Measurements from ENCODE around the gene VASP. TPM values are rescaled to one million over a fixed set of nuclear protein-coding genes. Genes with fewer than 3 reads are reported as not detected.

Gene VASP
- total and polyA plus RNA-seq, 2 donors (not counting 1 experiment from before 2014, with no cell fraction given), result 40.3 to 67.9 TPM

DNA sequence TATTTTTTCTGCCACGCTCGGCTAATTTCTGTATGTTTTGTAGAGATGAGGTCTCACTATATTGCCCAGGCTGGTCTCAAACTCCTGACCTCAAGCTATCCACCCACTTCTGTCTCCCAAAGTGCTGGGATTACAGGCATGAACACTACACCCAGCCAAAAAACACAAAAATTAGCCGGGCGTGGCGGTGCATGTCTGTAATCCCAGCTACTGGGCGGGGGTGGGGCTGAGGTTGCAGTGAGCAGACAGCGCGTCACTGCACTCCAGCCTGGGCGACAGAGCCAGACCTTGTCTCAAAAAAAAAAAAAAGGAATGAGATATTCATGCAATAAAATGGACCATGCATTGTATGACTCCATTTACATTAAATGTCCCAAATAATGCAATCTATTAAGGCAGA lies 32.2 kb downstream of the VASP start:
- DNase-seq (ENCODE audit: low read depth in 2 of 2), result no peak
- H3K27ac ChIP-seq (ENCODE audit: insufficient read depth, low read length), result no peak overlapping the region

DNA sequence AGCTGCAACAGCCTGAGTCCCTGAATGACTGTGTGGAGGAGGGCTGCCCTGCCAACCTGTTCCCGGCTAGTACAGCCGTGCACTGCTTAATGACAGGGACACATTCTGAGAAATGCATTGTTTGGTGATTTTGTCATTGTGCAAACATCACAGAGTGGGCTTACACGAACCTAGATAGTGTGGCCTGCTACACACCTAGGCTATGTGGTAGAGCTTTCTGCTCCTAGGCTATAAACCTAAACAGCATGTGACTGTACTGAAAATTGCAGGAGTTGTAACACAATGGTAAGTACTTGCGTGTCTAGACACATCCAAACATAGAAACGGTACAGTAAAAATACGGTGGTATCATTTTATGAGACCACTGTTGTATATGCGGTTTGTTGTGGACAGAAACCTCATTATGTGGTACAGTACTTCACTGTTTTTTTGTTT lies 35.0 kb downstream of the VASP start:
- TF ChIP-seq, protein P1, sequence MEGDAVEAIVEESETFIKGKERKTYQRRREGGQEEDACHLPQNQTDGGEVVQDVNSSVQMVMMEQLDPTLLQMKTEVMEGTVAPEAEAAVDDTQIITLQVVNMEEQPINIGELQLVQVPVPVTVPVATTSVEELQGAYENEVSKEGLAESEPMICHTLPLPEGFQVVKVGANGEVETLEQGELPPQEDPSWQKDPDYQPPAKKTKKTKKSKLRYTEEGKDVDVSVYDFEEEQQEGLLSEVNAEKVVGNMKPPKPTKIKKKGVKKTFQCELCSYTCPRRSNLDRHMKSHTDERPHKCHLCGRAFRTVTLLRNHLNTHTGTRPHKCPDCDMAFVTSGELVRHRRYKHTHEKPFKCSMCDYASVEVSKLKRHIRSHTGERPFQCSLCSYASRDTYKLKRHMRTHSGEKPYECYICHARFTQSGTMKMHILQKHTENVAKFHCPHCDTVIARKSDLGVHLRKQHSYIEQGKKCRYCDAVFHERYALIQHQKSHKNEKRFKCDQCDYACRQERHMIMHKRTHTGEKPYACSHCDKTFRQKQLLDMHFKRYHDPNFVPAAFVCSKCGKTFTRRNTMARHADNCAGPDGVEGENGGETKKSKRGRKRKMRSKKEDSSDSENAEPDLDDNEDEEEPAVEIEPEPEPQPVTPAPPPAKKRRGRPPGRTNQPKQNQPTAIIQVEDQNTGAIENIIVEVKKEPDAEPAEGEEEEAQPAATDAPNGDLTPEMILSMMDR (conservative IDR thresholded peaks at IDR 0.05 in 1 of 2, IDR thresholded peaks at IDR 0.05 in 1 of 2; ENCODE audit: low read depth in 1 of 2, low read length in 2 of 2), result no peak
- no peak for TF ChIP-seq EZH2 (IDR thresholded peaks at IDR 0.05; ENCODE audit: low read length, missing control alignments)
- Histone ChIP-seq H3K4me3 (replicated peaks in 1 of 4; ENCODE audit: control extremely low read depth in 1 of 4, insufficient read depth in 1 of 4, low read depth in 3 of 4, low read length in 4 of 4) (no peak overlapping the region), H3K27ac (ENCODE audit: insufficient read depth, low read length) (no peak overlapping the region), H3K27me3 (ENCODE audit: control insufficient read depth, insufficient read depth, low read length) (no peaks in the 10 kb centered on the region), H3K36me3 (ENCODE audit: control insufficient read depth, insufficient read depth, low read length) (no peaks in the 10 kb centered on the region), H3K9ac (ENCODE audit: insufficient read depth, low read length) (no peak overlapping the region), H3K4me1 (ENCODE audit: control insufficient read depth, extremely low read depth, insufficient read depth, low read length) (no peaks in the 10 kb centered on the region), H3K4me2 (ENCODE audit: extremely low read depth, insufficient read depth, low read length) (no peak overlapping the region), H4K20me1 (ENCODE audit: control insufficient read depth, extremely low read depth, insufficient read depth, low read length) (no peaks in the 10 kb centered on the region), H3K9me3 (ENCODE audit: control insufficient read depth, insufficient read depth, low read depth, low read length) (no peaks in the 10 kb centered on the region), H3K79me2 (ENCODE audit: control insufficient read depth, insufficient read depth, low read length) (no peaks in the 10 kb centered on the region), H2AFZ (ENCODE audit: low read length) (no peak overlapping the region)
- DNase-seq (ENCODE audit: low read depth in 2 of 2), result no peak

More for the DNA sequence above, 32.2 kb downstream of the VASP start:
- H3K79me2 ChIP-seq (ENCODE audit: control insufficient read depth, insufficient read depth, low read length), result no peaks in the 10 kb centered on the region
- H4K20me1 ChIP-seq (ENCODE audit: control insufficient read depth, extremely low read depth, insufficient read depth, low read length), result no peaks in the 10 kb centered on the region
- no peak overlapping the region for H3K4me2 ChIP-seq (ENCODE audit: extremely low read depth, insufficient read depth, low read length)
- H2AFZ ChIP-seq (ENCODE audit: low read length), result no peak overlapping the region
- no peak for TF ChIP-seq EZH2 (IDR thresholded peaks at IDR 0.05; ENCODE audit: low read length, missing control alignments)
- TF ChIP-seq, protein P1 (conservative IDR thresholded peaks at IDR 0.05 in 1 of 2, IDR thresholded peaks at IDR 0.05 in 1 of 2; ENCODE audit: low read depth in 1 of 2, low read length in 2 of 2), result no peak
- no peaks in the 10 kb centered on the region for H3K27me3 ChIP-seq (ENCODE audit: control insufficient read depth, insufficient read depth, low read length)
- no peaks in the 10 kb centered on the region for H3K4me1 ChIP-seq (ENCODE audit: control insufficient read depth, extremely low read depth, insufficient read depth, low read length)
- H3K9ac ChIP-seq (ENCODE audit: insufficient read depth, low read length), result no peak overlapping the region
- H3K36me3 ChIP-seq (ENCODE audit: control insufficient read depth, insufficient read depth, low read length), result no peaks in the 10 kb centered on the region
- no peak overlapping the region for H3K4me3 ChIP-seq (replicated peaks in 1 of 4; ENCODE audit: control extremely low read depth in 1 of 4, insufficient read depth in 1 of 4, low read depth in 3 of 4, low read length in 4 of 4)
- no peaks in the 10 kb centered on the region for H3K9me3 ChIP-seq (ENCODE audit: control insufficient read depth, insufficient read depth, low read depth, low read length)

DNA sequence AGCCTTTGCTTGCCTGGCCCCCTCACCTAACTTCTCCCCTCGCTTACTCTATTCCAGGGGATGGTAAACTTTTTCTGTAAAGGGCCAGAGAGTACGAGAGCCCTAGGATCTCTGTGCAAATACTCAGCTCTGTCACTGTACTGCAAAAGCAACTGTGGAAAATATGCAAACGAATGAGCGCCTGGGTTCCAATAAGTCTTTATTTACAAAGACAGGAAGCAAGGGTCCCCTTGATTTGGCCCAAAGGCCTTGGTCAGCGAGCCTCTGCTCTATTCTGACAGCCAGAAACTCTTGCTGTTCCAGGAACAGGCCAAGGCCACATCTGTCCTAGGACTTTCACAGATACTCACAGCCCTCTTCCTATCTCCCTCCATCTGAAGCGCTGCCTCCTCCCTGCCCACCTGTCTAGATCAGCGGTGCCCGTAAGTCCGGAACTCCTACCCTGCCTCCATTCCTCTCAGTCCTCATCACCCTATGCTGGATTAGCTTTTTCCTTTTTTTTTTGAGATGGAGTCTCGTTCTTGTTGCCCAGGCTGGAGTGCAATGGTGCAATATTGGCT lies 40.0 kb downstream of the VASP start:
- Histone ChIP-seq H3K79me2 (ENCODE audit: control insufficient read depth, insufficient read depth, low read length) (no peaks in the 10 kb centered on the region), H3K4me1 (ENCODE audit: control insufficient read depth, extremely low read depth, insufficient read depth, low read length) (no peaks in the 10 kb centered on the region), H2AFZ (ENCODE audit: low read length) (no peak overlapping the region), H3K27me3 (ENCODE audit: control insufficient read depth, insufficient read depth, low read length) (no peaks in the 10 kb centered on the region), H3K27ac (ENCODE audit: insufficient read depth, low read length) (no peak overlapping the region), H3K9me3 (ENCODE audit: control insufficient read depth, insufficient read depth, low read depth, low read length) (no peaks in the 10 kb centered on the region), H3K4me3 (replicated peaks in 1 of 4; ENCODE audit: control extremely low read depth in 1 of 4, insufficient read depth in 1 of 4, low read depth in 3 of 4, low read length in 4 of 4) (no peak overlapping the region), H3K9ac (ENCODE audit: insufficient read depth, low read length) (no peak overlapping the region), H4K20me1 (ENCODE audit: control insufficient read depth, extremely low read depth, insufficient read depth, low read length) (no peaks in the 10 kb centered on the region), H3K36me3 (ENCODE audit: control insufficient read depth, insufficient read depth, low read length) (no peaks in the 10 kb centered on the region), H3K4me2 (ENCODE audit: extremely low read depth, insufficient read depth, low read length) (no peak overlapping the region)
- no peak for DNase-seq (ENCODE audit: low read depth in 2 of 2)
- no peak for TF ChIP-seq EZH2 (IDR thresholded peaks at IDR 0.05; ENCODE audit: low read length, missing control alignments)
- TF ChIP-seq, protein P1 (conservative IDR thresholded peaks at IDR 0.05 in 1 of 2, IDR thresholded peaks at IDR 0.05 in 1 of 2; ENCODE audit: low read depth in 1 of 2, low read length in 2 of 2), result no peak

Measured in fibroblast of lung (primary cell).